ENCODE results near the gene CDH2. TPM values are rescaled to one million over a fixed set of nuclear protein-coding genes. Genes with fewer than 3 reads are reported as not detected.

The CDH2 gene
- total RNA-seq, 1 experiment from 2014 or later: 42.3 TPM

GRCh38 chr18:28027755-28028154, 149.2 kb downstream of the CDH2 start:
- no peak overlapping the region for H3K4me3 ChIP-seq (ENCODE audit: low read depth in 2 of 2, low read length in 2 of 2)
- no peaks in the 10 kb centered on the region for H3K36me3 ChIP-seq (ENCODE audit: control insufficient read depth, insufficient read depth, low read length)
- no peak for ATAC-seq
- H3K9me3 ChIP-seq (ENCODE audit: control insufficient read depth, insufficient read depth, low read depth, low read length): no peaks in the 10 kb centered on the region
- CTCF ChIA-PET: no interaction called here
- TF ChIP-seq POLR2AphosphoS5 (IDR thresholded peaks at IDR 0.05; ENCODE audit: low read depth, low read length): no peak
- POLR2A ChIA-PET: no interaction called here
- no peaks in the 10 kb centered on the region for H3K4me1 ChIP-seq (ENCODE audit: control insufficient read depth, insufficient read depth, low read length)
- no peaks in the 10 kb centered on the region for H3K27me3 ChIP-seq (ENCODE audit: control insufficient read depth, insufficient read depth, low read length)
- intact Hi-C loops (cut with micrococcal nuclease; ENCODE audit: unreplicated experiment) (no loop called here), in situ Hi-C loops (cut with HindIII; ENCODE audit: low pct_unique_long_range_greater_than_20kb, low sequenced_read_pairs) (no loop called here)
- DNase-seq (ENCODE audit: low read depth, low spot score): no peak
- H3K27ac ChIP-seq (ENCODE audit: low read length): no peak overlapping the region
- BruUV-seq (replicated peaks): no TSS peak

GRCh38 chr18:28019425-28020108, 157.4 kb downstream of the CDH2 start:
- Histone ChIP-seq H3K9me3 (ENCODE audit: control insufficient read depth, insufficient read depth, low read depth, low read length) (no peaks in the 10 kb centered on the region), H3K36me3 (ENCODE audit: control insufficient read depth, insufficient read depth, low read length) (no peaks in the 10 kb centered on the region), H3K4me1 (ENCODE audit: control insufficient read depth, insufficient read depth, low read length) (no peaks in the 10 kb centered on the region), H3K4me3 (ENCODE audit: low read depth in 2 of 2, low read length in 2 of 2) (no peak overlapping the region), H3K27me3 (ENCODE audit: control insufficient read depth, insufficient read depth, low read length) (no peaks in the 10 kb centered on the region), H3K27ac (ENCODE audit: low read length) (no peak overlapping the region)
- DNase-seq (ENCODE audit: low read depth, low spot score): no peak
- ChIA-PET CTCF (no interaction called here), POLR2A (no interaction called here)
- intact Hi-C loops (cut with micrococcal nuclease; ENCODE audit: unreplicated experiment) (no loop called here), in situ Hi-C loops (cut with HindIII; ENCODE audit: low pct_unique_long_range_greater_than_20kb, low sequenced_read_pairs) (no loop called here)
- no peak for ATAC-seq
- TF ChIP-seq REST (IDR thresholded peaks at IDR 0.05; ENCODE audit: insufficient read depth in 1 of 2, low read depth in 2 of 2, low read length in 1 of 2) (no peak), SIN3A (IDR thresholded peaks at IDR 0.05; ENCODE audit: borderline replicate concordance, insufficient read depth, low read depth, low read length) (no peak), TCF7L2 (IDR thresholded peaks at IDR 0.05; ENCODE audit: low read depth, low read length) (no peak), POLR2AphosphoS5 (IDR thresholded peaks at IDR 0.05; ENCODE audit: low read depth, low read length) (no peak), CTCF (IDR thresholded peaks at IDR 0.05) (no peak)
- BruUV-seq (replicated peaks): no TSS peak

GRCh38 chr18:28018351-28018750, 158.6 kb downstream of the CDH2 start:
- no peaks in the 10 kb centered on the region for H3K4me1 ChIP-seq (ENCODE audit: control insufficient read depth, insufficient read depth, low read length)
- POLR2A ChIA-PET: no interaction called here
- ATAC-seq (no peak), DNase-seq (ENCODE audit: low read depth, low spot score) (no peak)
- CTCF ChIA-PET: no interaction called here
- H3K4me3 ChIP-seq (ENCODE audit: low read depth in 2 of 2, low read length in 2 of 2): no peak overlapping the region
- in situ Hi-C loops (cut with HindIII; ENCODE audit: low pct_unique_long_range_greater_than_20kb, low sequenced_read_pairs): no loop called here
- TF ChIP-seq SIN3A (IDR thresholded peaks at IDR 0.05; ENCODE audit: borderline replicate concordance, insufficient read depth, low read depth, low read length): no peak
- TF ChIP-seq TCF7L2 (IDR thresholded peaks at IDR 0.05; ENCODE audit: low read depth, low read length): no peak
- no peak for TF ChIP-seq CTCF (IDR thresholded peaks at IDR 0.05)
- TF ChIP-seq REST (IDR thresholded peaks at IDR 0.05; ENCODE audit: insufficient read depth in 1 of 2, low read depth in 2 of 2, low read length in 1 of 2): no peak
- no peak for TF ChIP-seq POLR2AphosphoS5 (IDR thresholded peaks at IDR 0.05; ENCODE audit: low read depth, low read length)
- intact Hi-C loops (cut with micrococcal nuclease; ENCODE audit: unreplicated experiment): no loop called here
- no peaks in the 10 kb centered on the region for H3K36me3 ChIP-seq (ENCODE audit: control insufficient read depth, insufficient read depth, low read length)
- no TSS peak for BruUV-seq (replicated peaks)
- H3K27me3 ChIP-seq (ENCODE audit: control insufficient read depth, insufficient read depth, low read length): no peaks in the 10 kb centered on the region
- no peaks in the 10 kb centered on the region for H3K9me3 ChIP-seq (ENCODE audit: control insufficient read depth, insufficient read depth, low read depth, low read length)
- H3K27ac ChIP-seq (ENCODE audit: low read length): no peak overlapping the region
